ENCODE data around the gene ERBB4. TPM values are rescaled to one million over a fixed set of nuclear protein-coding genes. Genes with fewer than 3 reads are reported as not detected.

Gene ERBB4
- total RNA-seq, 1 donor from 2014 or later: 2.8 TPM

DNA sequence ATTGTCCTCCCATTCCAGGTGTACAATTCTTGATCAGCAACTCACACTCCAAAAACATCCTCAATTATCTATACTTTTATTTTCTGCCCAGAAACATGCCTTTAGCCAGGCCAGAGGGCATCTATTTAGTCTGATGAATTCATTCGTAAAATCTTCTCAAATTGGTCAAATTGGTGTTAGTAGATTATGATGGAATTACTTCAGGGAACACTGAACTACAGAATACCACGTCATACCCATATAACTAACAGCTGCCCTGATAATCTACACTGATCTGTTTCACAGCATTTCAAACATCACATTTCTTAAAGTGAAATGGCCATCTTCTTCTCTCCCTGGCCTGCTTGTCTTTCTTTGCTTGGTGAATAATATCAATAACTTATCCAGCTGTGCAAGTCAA lies 1140.8 kb downstream of the ERBB4 start:
- H3K27ac Mint-ChIP-seq (ENCODE audit: unreplicated experiment): no peak overlapping the region
- TF ChIP-seq, protein P1, sequence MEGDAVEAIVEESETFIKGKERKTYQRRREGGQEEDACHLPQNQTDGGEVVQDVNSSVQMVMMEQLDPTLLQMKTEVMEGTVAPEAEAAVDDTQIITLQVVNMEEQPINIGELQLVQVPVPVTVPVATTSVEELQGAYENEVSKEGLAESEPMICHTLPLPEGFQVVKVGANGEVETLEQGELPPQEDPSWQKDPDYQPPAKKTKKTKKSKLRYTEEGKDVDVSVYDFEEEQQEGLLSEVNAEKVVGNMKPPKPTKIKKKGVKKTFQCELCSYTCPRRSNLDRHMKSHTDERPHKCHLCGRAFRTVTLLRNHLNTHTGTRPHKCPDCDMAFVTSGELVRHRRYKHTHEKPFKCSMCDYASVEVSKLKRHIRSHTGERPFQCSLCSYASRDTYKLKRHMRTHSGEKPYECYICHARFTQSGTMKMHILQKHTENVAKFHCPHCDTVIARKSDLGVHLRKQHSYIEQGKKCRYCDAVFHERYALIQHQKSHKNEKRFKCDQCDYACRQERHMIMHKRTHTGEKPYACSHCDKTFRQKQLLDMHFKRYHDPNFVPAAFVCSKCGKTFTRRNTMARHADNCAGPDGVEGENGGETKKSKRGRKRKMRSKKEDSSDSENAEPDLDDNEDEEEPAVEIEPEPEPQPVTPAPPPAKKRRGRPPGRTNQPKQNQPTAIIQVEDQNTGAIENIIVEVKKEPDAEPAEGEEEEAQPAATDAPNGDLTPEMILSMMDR (IDR thresholded peaks at IDR 0.05): no peak
- peaks cover 3% of the 10 kb centered on the region for H3K4me1 Mint-ChIP-seq (ENCODE audit: unreplicated experiment)
- H3K9me3 Mint-ChIP-seq (ENCODE audit: unreplicated experiment): no peaks in the 10 kb centered on the region
- H3K36me3 Mint-ChIP-seq (ENCODE audit: unreplicated experiment): no peaks in the 10 kb centered on the region
- H3K4me3 Mint-ChIP-seq (ENCODE audit: unreplicated experiment): no peak overlapping the region
- H3K27me3 Mint-ChIP-seq (ENCODE audit: unreplicated experiment): no peaks in the 10 kb centered on the region
- DNase-seq (ENCODE audit: extremely low spot score, unreplicated experiment): no peak

DNA sequence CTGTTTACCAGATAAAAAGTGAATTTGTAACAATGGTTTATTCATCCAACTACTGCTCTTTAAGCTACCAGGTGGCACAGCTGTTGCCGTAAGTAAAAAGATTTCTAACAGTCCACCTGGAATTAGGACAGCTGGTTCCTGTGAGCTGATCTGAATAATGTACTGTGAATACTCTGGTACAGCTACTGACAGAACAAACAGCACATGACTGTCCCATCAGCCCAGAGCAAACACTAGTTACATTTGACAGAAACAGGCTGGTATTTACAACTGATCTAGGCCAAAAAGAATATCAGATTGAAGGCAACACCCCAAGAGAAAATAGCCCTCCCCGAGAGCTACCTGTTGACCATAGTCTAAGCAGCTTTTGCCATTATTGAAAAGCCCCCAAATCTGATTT lies 1141.8 kb downstream of the ERBB4 start:
- TF ChIP-seq, protein P1 (IDR thresholded peaks at IDR 0.05): no peak
- DNase-seq (ENCODE audit: extremely low spot score, unreplicated experiment): no peak
- Mint-ChIP-seq H3K9me3 (ENCODE audit: unreplicated experiment) (no peaks in the 10 kb centered on the region), H3K27me3 (ENCODE audit: unreplicated experiment) (no peaks in the 10 kb centered on the region), H3K27ac (ENCODE audit: unreplicated experiment) (no peak overlapping the region), H3K4me3 (ENCODE audit: unreplicated experiment) (no peak overlapping the region), H3K36me3 (ENCODE audit: unreplicated experiment) (no peaks in the 10 kb centered on the region), H3K4me1 (ENCODE audit: unreplicated experiment) (peaks cover 3% of the 10 kb centered on the region)

DNA sequence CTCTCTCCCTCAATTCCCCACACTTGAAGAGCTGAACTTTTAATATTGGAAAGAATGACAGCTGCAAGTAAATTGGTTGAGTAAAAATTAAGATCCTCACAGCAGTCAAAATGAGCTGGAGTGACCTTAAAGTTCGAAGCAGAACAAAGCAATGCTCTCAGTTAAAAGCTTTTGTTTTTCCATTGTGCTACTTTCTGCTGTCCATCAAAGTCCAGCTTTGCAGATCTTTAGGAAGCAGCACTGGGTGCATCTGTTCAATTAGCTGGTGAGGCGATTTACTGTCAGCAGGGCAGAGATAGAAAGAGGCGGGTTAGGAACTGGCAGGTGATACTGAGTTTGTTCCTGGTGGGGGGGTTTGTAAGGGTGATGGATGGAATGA lies 1147.4 kb downstream of the ERBB4 start:
- Mint-ChIP-seq H3K27ac (ENCODE audit: unreplicated experiment) (no peak overlapping the region), H3K4me1 (ENCODE audit: unreplicated experiment) (peaks cover 3% of the 10 kb centered on the region), H3K27me3 (ENCODE audit: unreplicated experiment) (no peaks in the 10 kb centered on the region), H3K36me3 (ENCODE audit: unreplicated experiment) (no peaks in the 10 kb centered on the region), H3K4me3 (ENCODE audit: unreplicated experiment) (no peak overlapping the region), H3K9me3 (ENCODE audit: unreplicated experiment) (no peaks in the 10 kb centered on the region)
- no peak for DNase-seq (ENCODE audit: extremely low spot score, unreplicated experiment)
- TF ChIP-seq, protein P1 (IDR thresholded peaks at IDR 0.05): no peak

DNA sequence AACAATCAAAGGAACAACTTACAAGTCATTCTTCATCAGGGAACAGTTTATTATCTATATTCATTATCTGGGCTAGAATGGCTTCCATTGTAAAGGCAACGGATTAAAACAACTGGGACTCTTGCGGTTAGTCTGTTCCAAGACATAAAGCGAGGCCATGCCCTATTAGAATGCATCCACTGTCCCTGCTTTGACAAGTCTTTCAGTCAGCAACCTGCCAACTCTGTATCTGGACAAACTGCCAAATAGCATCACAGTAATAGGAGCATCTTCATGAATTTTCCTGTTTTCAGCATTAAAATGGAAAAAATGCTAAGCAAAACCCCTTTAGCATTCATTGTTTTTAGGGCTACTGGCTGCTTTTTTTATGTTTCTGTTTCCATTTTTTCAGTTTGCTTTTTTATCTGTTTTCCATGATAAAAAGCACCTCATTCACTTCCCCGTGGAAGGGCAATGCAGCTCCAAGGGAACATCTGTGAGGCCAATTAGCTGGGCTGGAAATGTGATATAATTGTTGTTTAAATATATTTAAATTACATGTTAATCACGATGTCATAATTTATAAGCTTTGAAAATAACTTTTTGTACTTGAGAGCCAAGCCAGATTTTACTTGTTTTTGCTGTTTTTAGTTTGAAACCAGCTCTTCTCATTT lies 1147.9 kb downstream of the ERBB4 start:
- H3K27me3 Mint-ChIP-seq (ENCODE audit: unreplicated experiment): no peaks in the 10 kb centered on the region
- TF ChIP-seq, protein P1 (IDR thresholded peaks at IDR 0.05): no peak
- H3K9me3 Mint-ChIP-seq (ENCODE audit: unreplicated experiment): no peaks in the 10 kb centered on the region
- H3K27ac Mint-ChIP-seq (ENCODE audit: unreplicated experiment): no peak overlapping the region
- no peak for DNase-seq (ENCODE audit: extremely low spot score, unreplicated experiment)
- no peaks in the 10 kb centered on the region for H3K36me3 Mint-ChIP-seq (ENCODE audit: unreplicated experiment)
- H3K4me1 Mint-ChIP-seq (ENCODE audit: unreplicated experiment): peaks cover 3% of the 10 kb centered on the region
- H3K4me3 Mint-ChIP-seq (ENCODE audit: unreplicated experiment): no peak overlapping the region

DNA sequence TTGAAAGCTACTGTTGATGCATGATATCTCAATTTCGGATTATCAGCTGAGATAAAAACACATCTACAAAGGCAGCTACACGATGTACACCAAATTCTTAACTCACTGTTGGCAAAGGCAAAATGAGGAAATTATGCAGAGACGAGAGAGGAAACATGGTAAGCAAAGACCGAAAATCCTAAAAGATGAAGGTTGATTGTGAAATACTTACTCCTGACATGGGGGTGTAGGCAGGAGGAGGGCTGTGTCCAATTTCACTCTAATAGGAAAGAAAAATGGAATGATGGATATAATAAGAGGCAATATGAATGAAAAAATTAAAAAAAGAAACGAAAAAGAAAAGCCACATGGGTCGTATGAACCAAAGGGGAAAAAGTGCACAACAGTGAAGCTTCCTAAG lies 1150.9 kb downstream of the ERBB4 start:
- Mint-ChIP-seq H3K4me3 (ENCODE audit: unreplicated experiment) (no peak overlapping the region), H3K9me3 (ENCODE audit: unreplicated experiment) (no peaks in the 10 kb centered on the region), H3K27me3 (ENCODE audit: unreplicated experiment) (no peaks in the 10 kb centered on the region), H3K27ac (ENCODE audit: unreplicated experiment) (no peak overlapping the region), H3K36me3 (ENCODE audit: unreplicated experiment) (no peaks in the 10 kb centered on the region), H3K4me1 (ENCODE audit: unreplicated experiment) (no peaks in the 10 kb centered on the region)
- DNase-seq (ENCODE audit: extremely low spot score, unreplicated experiment): no peak
- TF ChIP-seq, protein P1 (IDR thresholded peaks at IDR 0.05): no peak
